Fibroblast of lung (primary cell): ENCODE results near the gene OPN1SW. TPM values are rescaled to one million over a fixed set of nuclear protein-coding genes. Genes with fewer than 3 reads are reported as not detected.

Source experiments
- DNase-seq, 2 donors: peaks; one replicate each; pipeline versions ENCODE4 v3.0.0 to v3.0.0-alpha.2; 2010; ENCODE audit warnings: low read depth in 2 of 2
- H2AFZ ChIP-seq: 2 replicates; pipeline ENCODE4 v1.5.1; 2012; ENCODE audit warnings: low read length, control low read depth, inconsistent platforms
- H3K27ac ChIP-seq: 2 replicates; pipeline ENCODE4 v1.5.1; 2011; ENCODE audit warnings: low read length, control low read depth; ENCODE audit not compliant: insufficient read depth
- H3K27me3 ChIP-seq: 2 replicates; pipeline ENCODE4 v1.5.1; 2011; ENCODE audit warnings: mild to moderate bottlenecking, low read length; ENCODE audit not compliant: control insufficient read depth, insufficient read depth
- H3K36me3 ChIP-seq: 2 replicates; pipeline ENCODE4 v1.5.1; 2011; ENCODE audit warnings: low read length; ENCODE audit not compliant: control insufficient read depth, insufficient read depth
- H3K4me1 ChIP-seq: 2 replicates; pipeline ENCODE4 v1.5.1; 2011; ENCODE audit warnings: low read length; ENCODE audit not compliant: control insufficient read depth, insufficient read depth; ENCODE audit errors: extremely low read depth
- H3K4me2 ChIP-seq: 2 replicates; pipeline ENCODE4 v1.5.1; 2011; ENCODE audit warnings: low read length, control low read depth; ENCODE audit not compliant: insufficient read depth; ENCODE audit errors: extremely low read depth
- H3K4me3 ChIP-seq, 4 experiments: fragments of 200-600 bp in 1 of 4; sonication (generic) in 1 of 4; replicated peaks in 1 of 4; 2 replicates each; pipeline ENCODE4 v1.5.1; 2011 to 2016; ENCODE audit warnings: low read length in 4 of 4, low read depth in 3 of 4, mild to moderate bottlenecking in 3 of 4, control low read depth in 2 of 4, inconsistent platforms in 1 of 4, mixed read lengths in 1 of 4; ENCODE audit not compliant: insufficient read depth in 1 of 4; ENCODE audit errors: control extremely low read depth in 1 of 4
- H3K79me2 ChIP-seq: 2 replicates; pipeline ENCODE4 v1.5.1; 2012; ENCODE audit warnings: mild to moderate bottlenecking, low read length, inconsistent platforms; ENCODE audit not compliant: control insufficient read depth, insufficient read depth
- H3K9ac ChIP-seq: 2 replicates; pipeline ENCODE4 v1.5.1; 2011; ENCODE audit warnings: mild to moderate bottlenecking, low read length, control low read depth; ENCODE audit not compliant: insufficient read depth
- H3K9me3 ChIP-seq: 2 replicates; pipeline ENCODE4 v1.5.1; 2012; ENCODE audit warnings: low read depth, low read length; ENCODE audit not compliant: control insufficient read depth, insufficient read depth
- H4K20me1 ChIP-seq: 2 replicates; pipeline ENCODE4 v1.5.1; 2011; ENCODE audit warnings: low read length; ENCODE audit not compliant: control insufficient read depth, insufficient read depth; ENCODE audit errors: extremely low read depth
- EZH2 ChIP-seq: IDR thresholded peaks from 2 replicates; pipeline ENCODE4 v1.5.1; 2012; ENCODE audit warnings: low read length, control low read depth, mild to moderate bottlenecking; ENCODE audit errors: missing control alignments
- polyA plus RNA-seq, 2 donors: library from polyadenylated mRNA; depleted of rRNA in 1 of 2; stranded (reverse) in 1 of 2; unstranded in 1 of 2; fragments of >200 nt; gene quantifications; 2 replicates each; pipeline ENCODE4 v1.2.1, GENCODE V29; 2011 to 2012; ENCODE audit warnings: missing spikeins in 1 of 2
- total RNA-seq: library from RNA; depleted of rRNA; stranded (reverse); fragments of >200 nt; gene quantifications from 2 replicates; pipeline ENCODE4 v1.2.1, GENCODE V29; 2014
- TF ChIP-seq, protein P1 (sequence below), 2 donors: IDR thresholded peaks in 1 of 2; conservative IDR thresholded peaks in 1 of 2; 1 replicate in 1 of 2; 2 replicates in 1 of 2; pipeline ENCODE4 v1.5.1; 2011 to 2012; ENCODE audit warnings: low read length in 2 of 2, control low read depth in 1 of 2, inconsistent platforms in 1 of 2, low read depth in 1 of 2, mild to moderate bottlenecking in 1 of 2

Gene OPN1SW
- total and polyA plus RNA-seq, 2 donors (not counting 1 experiment from before 2014, with no cell fraction given): not detected

DNA sequence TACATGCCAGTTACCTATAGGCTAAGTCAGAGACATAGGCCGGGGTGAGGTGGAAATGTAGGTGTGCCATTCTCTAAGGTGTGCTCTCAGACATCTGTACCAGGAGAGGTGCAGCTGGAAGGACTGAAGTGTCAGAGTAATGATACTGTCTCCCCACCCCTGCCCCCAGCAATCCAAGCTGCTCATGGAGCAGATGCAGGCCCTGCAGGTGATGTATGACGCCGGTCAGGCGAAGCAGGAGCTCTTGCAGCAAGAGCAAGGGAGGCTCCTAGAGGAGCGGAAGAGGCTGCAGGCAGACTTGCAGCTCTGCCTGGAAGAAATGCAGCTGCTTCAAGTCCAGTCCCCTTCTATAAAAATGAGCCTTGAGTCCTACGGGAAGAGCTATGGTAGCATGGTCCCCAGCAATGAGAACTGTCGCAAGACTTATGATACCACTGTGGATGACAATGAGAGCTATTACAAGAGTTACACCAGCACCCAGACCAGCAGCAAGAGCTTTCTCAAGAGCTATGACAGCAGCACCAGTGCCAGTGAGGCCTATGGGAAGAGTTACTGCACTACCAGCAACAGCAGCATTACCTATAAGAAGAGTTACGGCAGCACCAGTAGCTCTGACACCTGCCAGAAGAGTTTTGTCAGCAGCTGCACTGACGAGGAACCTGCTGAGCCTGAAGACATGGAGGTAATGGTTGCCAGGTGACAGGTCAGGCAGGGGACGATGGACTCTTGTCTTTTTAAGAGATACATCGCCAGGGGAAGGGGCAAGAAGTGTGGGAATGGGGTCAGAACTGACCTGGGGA lies 36.2 kb upstream of the OPN1SW start:
- Histone ChIP-seq H3K9me3 (no peaks in the 10 kb centered on the region), H3K4me2 (no peak overlapping the region)
- TF ChIP-seq, protein P1, sequence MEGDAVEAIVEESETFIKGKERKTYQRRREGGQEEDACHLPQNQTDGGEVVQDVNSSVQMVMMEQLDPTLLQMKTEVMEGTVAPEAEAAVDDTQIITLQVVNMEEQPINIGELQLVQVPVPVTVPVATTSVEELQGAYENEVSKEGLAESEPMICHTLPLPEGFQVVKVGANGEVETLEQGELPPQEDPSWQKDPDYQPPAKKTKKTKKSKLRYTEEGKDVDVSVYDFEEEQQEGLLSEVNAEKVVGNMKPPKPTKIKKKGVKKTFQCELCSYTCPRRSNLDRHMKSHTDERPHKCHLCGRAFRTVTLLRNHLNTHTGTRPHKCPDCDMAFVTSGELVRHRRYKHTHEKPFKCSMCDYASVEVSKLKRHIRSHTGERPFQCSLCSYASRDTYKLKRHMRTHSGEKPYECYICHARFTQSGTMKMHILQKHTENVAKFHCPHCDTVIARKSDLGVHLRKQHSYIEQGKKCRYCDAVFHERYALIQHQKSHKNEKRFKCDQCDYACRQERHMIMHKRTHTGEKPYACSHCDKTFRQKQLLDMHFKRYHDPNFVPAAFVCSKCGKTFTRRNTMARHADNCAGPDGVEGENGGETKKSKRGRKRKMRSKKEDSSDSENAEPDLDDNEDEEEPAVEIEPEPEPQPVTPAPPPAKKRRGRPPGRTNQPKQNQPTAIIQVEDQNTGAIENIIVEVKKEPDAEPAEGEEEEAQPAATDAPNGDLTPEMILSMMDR (conservative IDR thresholded peaks at IDR 0.05 in 1 of 2, IDR thresholded peaks at IDR 0.05 in 1 of 2; ENCODE audit: low read depth in 1 of 2, low read length in 2 of 2): no peak
- TF ChIP-seq EZH2: no peak

GRCh38 chr7:128810997-128811396 lies 35.4 kb upstream of the OPN1SW start:
- H3K4me1 ChIP-seq: no peaks in the 10 kb centered on the region
- H3K27ac ChIP-seq: no peak overlapping the region
- no peak overlapping the region for H2AFZ ChIP-seq
- no peaks in the 10 kb centered on the region for H3K79me2 ChIP-seq
- H4K20me1 ChIP-seq: no peaks in the 10 kb centered on the region
- H3K4me2 ChIP-seq: no peak overlapping the region
- H3K9ac ChIP-seq: no peak overlapping the region
- H3K4me3 ChIP-seq: no peak overlapping the region
- peaks cover 4% of the 10 kb centered on the region for H3K36me3 ChIP-seq
- no peaks in the 10 kb centered on the region for H3K9me3 ChIP-seq
- no peak for TF ChIP-seq EZH2
- TF ChIP-seq, protein P1 (conservative IDR thresholded peaks at IDR 0.05 in 1 of 2, IDR thresholded peaks at IDR 0.05 in 1 of 2; ENCODE audit: low read depth in 1 of 2, low read length in 2 of 2): no peak
- H3K27me3 ChIP-seq: no peaks in the 10 kb centered on the region
- no peak for DNase-seq

More for the DNA sequence above, 36.2 kb upstream of the OPN1SW start:
- H3K9ac ChIP-seq: no peak overlapping the region
- no peaks in the 10 kb centered on the region for H4K20me1 ChIP-seq
- H3K27ac ChIP-seq: no peak overlapping the region
- H2AFZ ChIP-seq: no peak overlapping the region
- no peaks in the 10 kb centered on the region for H3K27me3 ChIP-seq
- H3K79me2 ChIP-seq: no peaks in the 10 kb centered on the region
- H3K4me1 ChIP-seq: no peaks in the 10 kb centered on the region
- no peaks in the 10 kb centered on the region for H3K36me3 ChIP-seq
- no peak for DNase-seq
- H3K4me3 ChIP-seq: no peak overlapping the region

GRCh38 chr7:128810473-128810872 lies 34.9 kb upstream of the OPN1SW start:
- no peak overlapping the region for H3K4me3 ChIP-seq
- DNase-seq: no peak
- H3K9me3 ChIP-seq: no peaks in the 10 kb centered on the region

More at GRCh38 chr7:128810473-128810872, 34.9 kb upstream of the OPN1SW start:
- H3K9ac ChIP-seq: no peak overlapping the region
- H3K79me2 ChIP-seq: no peaks in the 10 kb centered on the region
- peaks cover 4% of the 10 kb centered on the region for H3K36me3 ChIP-seq
- H3K4me1 ChIP-seq: no peaks in the 10 kb centered on the region
- no peak overlapping the region for H3K27ac ChIP-seq
- H2AFZ ChIP-seq: no peak overlapping the region
- TF ChIP-seq EZH2: no peak
- TF ChIP-seq, protein P1 (conservative IDR thresholded peaks at IDR 0.05 in 1 of 2, IDR thresholded peaks at IDR 0.05 in 1 of 2; ENCODE audit: low read depth in 1 of 2, low read length in 2 of 2): no peak
- H4K20me1 ChIP-seq: no peaks in the 10 kb centered on the region
- H3K4me2 ChIP-seq: no peak overlapping the region
- H3K27me3 ChIP-seq: no peaks in the 10 kb centered on the region
